IMR-90 (cell line): ENCODE results near the gene XKR3. TPM values are rescaled to one million over a fixed set of nuclear protein-coding genes. Genes with fewer than 3 reads are reported as not detected.

ENCODE experiments used
- ATAC-seq: fragments of 200-7000 bp; cut with Tn5 transposase; 2 replicates; pipeline ENCODE4 v1.9.1; 2020; ENCODE audit warnings: low read depth, mild to moderate bottlenecking, moderate library complexity
- BruUV-seq: library from RNA; stranded (reverse); fragments of 400-500 nt; replicated peaks from 2 replicates; lab custom pipeline; 2021; lab: Mats Ljungman, UMichigan
- CTCF ChIA-PET: fragments of 300-600 bp; formaldehyde crosslinking; extraction: SDS; loops from one replicate; lab custom pipeline; 2021; ENCODE audit warnings: antibody characterized with exemption; lab: Yijun Ruan, JAX
- POLR2A ChIA-PET: fragments of 300-600 bp; sonication (Branson Sonifier 250); formaldehyde crosslinking; loops from one replicate; lab custom pipeline; 2022; ENCODE audit warnings: antibody characterized with exemption; ENCODE audit not compliant: unreplicated experiment; lab: Charles Lee
- DNase-seq: peaks from one replicate; pipeline ENCODE4 v3.0.0; 2013
- H2AFZ ChIP-seq: replicated peaks from 2 replicates; pipeline ENCODE3; 2013; ENCODE audit warnings: low read length, mild to moderate bottlenecking; ENCODE audit not compliant: poor library complexity
- H2AK5ac ChIP-seq: 2 replicates; pipeline ENCODE4 v1.6.1; 2013; ENCODE audit warnings: low read depth, low read length, inconsistent platforms
- H2AK9ac ChIP-seq: replicated peaks from 2 replicates; pipeline ENCODE3; 2013; ENCODE audit warnings: mild to moderate bottlenecking, low read depth, low read length, moderate library complexity; ENCODE audit not compliant: poor library complexity
- H2BK120ac ChIP-seq: 2 replicates; pipeline ENCODE4 v1.6.1; 2013; ENCODE audit warnings: low read depth, low read length, inconsistent platforms
- H2BK15ac ChIP-seq: 3 replicates; pipeline ENCODE4 v1.6.1; 2013; ENCODE audit warnings: low read depth, low read length, inconsistent platforms
- H2BK20ac ChIP-seq: 2 replicates; pipeline ENCODE4 v1.6.1; 2013; ENCODE audit warnings: low read depth, mild to moderate bottlenecking, inconsistent platforms, low read length, moderate library complexity
- H2BK5ac ChIP-seq: 2 replicates; pipeline ENCODE4 v1.6.1; 2013; ENCODE audit warnings: mild to moderate bottlenecking, low read depth, low read length, inconsistent platforms; ENCODE audit not compliant: poor library complexity, severe bottlenecking
- H3K14ac ChIP-seq: replicated peaks from 2 replicates; pipeline ENCODE4 v1.6.1; 2013; ENCODE audit warnings: low read depth, low read length, inconsistent platforms
- H3K18ac ChIP-seq: 2 replicates; pipeline ENCODE4 v1.6.1; 2013; ENCODE audit warnings: low read depth, low read length, control low read depth
- H3K23ac ChIP-seq: 2 replicates; pipeline ENCODE4 v1.6.1; 2013; ENCODE audit warnings: low read depth, low read length, inconsistent platforms
- H3K27ac ChIP-seq: 2 replicates; pipeline ENCODE4 v1.5.1; 2013; ENCODE audit warnings: mild to moderate bottlenecking, control low read depth, low read length; ENCODE audit not compliant: insufficient read depth
- H3K27me3 ChIP-seq: 2 replicates; pipeline ENCODE4 v1.6.1; 2013; ENCODE audit warnings: low read length; ENCODE audit not compliant: control insufficient read depth, insufficient read depth
- H3K36me3 ChIP-seq: 2 replicates; pipeline ENCODE4 v1.6.1; 2013; ENCODE audit warnings: low read length, mixed read lengths; ENCODE audit not compliant: control insufficient read depth, insufficient read depth
- H3K4ac ChIP-seq: 2 replicates; pipeline ENCODE4 v1.6.1; 2013; ENCODE audit warnings: low read depth, low read length, inconsistent platforms
- H3K4me1 ChIP-seq: 2 replicates; pipeline ENCODE4 v1.6.1; 2013; ENCODE audit warnings: low read length, mixed read lengths; ENCODE audit not compliant: control insufficient read depth, insufficient read depth
- H3K4me2 ChIP-seq: 2 replicates; pipeline ENCODE4 v1.6.1; 2013; ENCODE audit warnings: low read depth, mild to moderate bottlenecking, control low read depth, low read length, moderate library complexity
- H3K4me3 ChIP-seq: 2 replicates; pipeline ENCODE4 v1.5.1; 2013; ENCODE audit warnings: low read depth, mild to moderate bottlenecking, control low read depth, low read length, moderate library complexity; ENCODE audit not compliant: insufficient read depth
- H3K56ac ChIP-seq: 2 replicates; pipeline ENCODE4 v1.6.1; 2013; ENCODE audit warnings: low read length, inconsistent platforms; ENCODE audit not compliant: insufficient read depth; ENCODE audit errors: extremely low read depth
- H3K79me1 ChIP-seq, 2 experiments: 2 replicates each; pipeline ENCODE4 v1.6.1; 2013; ENCODE audit warnings: low read length in 2 of 2, inconsistent platforms in 1 of 2, low read depth in 1 of 2
- H3K9ac ChIP-seq: 2 replicates; pipeline ENCODE4 v1.6.1; 2013; ENCODE audit warnings: low read depth, low read length, control low read depth
- H3K9me1 ChIP-seq: 2 replicates; pipeline ENCODE4 v1.6.1; 2013; ENCODE audit warnings: low read length, inconsistent platforms; ENCODE audit not compliant: insufficient read depth
- H3K9me3 ChIP-seq: 2 replicates; pipeline ENCODE4 v1.6.1; 2013; ENCODE audit warnings: low read length; ENCODE audit not compliant: control insufficient read depth, insufficient read depth
- H4K20me1 ChIP-seq: 2 replicates; pipeline ENCODE4 v1.6.1; 2013; ENCODE audit warnings: low read length, inconsistent platforms; ENCODE audit not compliant: insufficient read depth
- H4K5ac ChIP-seq: 2 replicates; pipeline ENCODE4 v1.6.1; 2013; ENCODE audit warnings: mild to moderate bottlenecking, low read depth, low read length, control low read depth
- H4K8ac ChIP-seq, 2 experiments: 2 replicates each; pipeline ENCODE4 v1.6.1; 2013; ENCODE audit warnings: low read depth in 2 of 2, low read length in 2 of 2, control low read depth in 1 of 2, inconsistent platforms in 1 of 2
- H4K91ac ChIP-seq: 2 replicates; pipeline ENCODE4 v1.6.1; 2013; ENCODE audit warnings: low read depth, low read length, inconsistent platforms; ENCODE audit not compliant: insufficient read depth
- CHD1 ChIP-seq: IDR thresholded peaks from 2 replicates; pipeline ENCODE4 v1.6.1; 2012; ENCODE audit warnings: low read depth, low read length, improper control_type of control experiment
- NFE2L2 ChIP-seq: fragments of 150-350 bp; IDR thresholded peaks from 2 replicates; pipeline ENCODE4 v1.6.1; 2016; ENCODE audit warnings: low read depth, mild to moderate bottlenecking, low read length
- RFX5 ChIP-seq: IDR thresholded peaks from 2 replicates; pipeline ENCODE4 v1.8.0; 2012; ENCODE audit warnings: low read depth, mild to moderate bottlenecking, low read length, moderate library complexity
- WGBS, 2 experiments: methylation state at CpG; one replicate each; pipeline versions ENCODE4 v1.1.5 to v1.1.7; 2013; ENCODE audit warnings: missing lambda C conversion rate in 2 of 2; ENCODE audit not compliant: insufficient read length in 1 of 2; ENCODE audit errors: extremely low coverage in 2 of 2; 5-methylcytosine and 5-hydroxymethylcytosine counted together
- dilution Hi-C: fragments of 300-500 bp; cut with HindIII; formaldehyde crosslinking; loops from one replicate; pipeline ENCODE4 v1.14.3; 2018; ENCODE audit warnings: low sequenced_read_pairs; ENCODE audit not compliant: unreplicated experiment
- in situ Hi-C: fragments of 300-500 bp; cut with MboI; formaldehyde crosslinking; loops from 3 replicates; pipeline ENCODE4 v1.14.3; 2019; ENCODE audit warnings: low sequenced_read_pairs, inconsistent platforms, mixed read lengths
- intact Hi-C: fragments of 100-400 bp; cut with micrococcal nuclease; formaldehyde crosslinking; loops from 2 replicates; pipeline ENCODE4 v1.10.0; 2022
- polyA plus RNA-seq, 3 experiments: library from polyadenylated mRNA; depleted of rRNA; stranded (reverse); fragments of >200 nt; gene quantifications; 2 replicates each; pipeline ENCODE4 v1.2.3, GENCODE V29; 2012; ENCODE audit warnings: low replicate concordance in 1 of 3
- total RNA-seq: library from RNA; depleted of rRNA; stranded (reverse); fragments of >200 nt; gene quantifications from 2 replicates; pipeline ENCODE4 v1.2.3, GENCODE V29; 2012
- TF ChIP-seq, protein P1 (sequence below): fragments of 150-350 bp; IDR thresholded peaks from 2 replicates; pipeline ENCODE4 v1.6.1; 2016; ENCODE audit warnings: low read depth, mild to moderate bottlenecking, low read length, moderate library complexity, borderline replicate concordance

Gene XKR3
- total and polyA plus RNA-seq, 2 of the 4 experiments (the other 2 are of a cell fraction): not detected

- H3K4me3 ChIP-seq: no peak overlapping the region
- ChIA-PET CTCF (no interaction called here), POLR2A (no interaction called here)
- peaks cover 5% of the 10 kb centered on the region for H3K9me3 ChIP-seq
- TF ChIP-seq, protein P1, sequence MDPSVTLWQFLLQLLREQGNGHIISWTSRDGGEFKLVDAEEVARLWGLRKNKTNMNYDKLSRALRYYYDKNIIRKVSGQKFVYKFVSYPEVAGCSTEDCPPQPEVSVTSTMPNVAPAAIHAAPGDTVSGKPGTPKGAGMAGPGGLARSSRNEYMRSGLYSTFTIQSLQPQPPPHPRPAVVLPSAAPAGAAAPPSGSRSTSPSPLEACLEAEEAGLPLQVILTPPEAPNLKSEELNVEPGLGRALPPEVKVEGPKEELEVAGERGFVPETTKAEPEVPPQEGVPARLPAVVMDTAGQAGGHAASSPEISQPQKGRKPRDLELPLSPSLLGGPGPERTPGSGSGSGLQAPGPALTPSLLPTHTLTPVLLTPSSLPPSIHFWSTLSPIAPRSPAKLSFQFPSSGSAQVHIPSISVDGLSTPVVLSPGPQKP: no peak
- TF ChIP-seq CHD1: no peak
- TF ChIP-seq RFX5: no peak
- TF ChIP-seq NFE2L2: no peak
- no peak overlapping the region for H2AFZ ChIP-seq
- no peak overlapping the region for H2BK20ac ChIP-seq
- H4K8ac ChIP-seq: no peak overlapping the region
- H4K20me1 ChIP-seq: no peaks in the 10 kb centered on the region
- no TSS peak for BruUV-seq
- H2AK5ac ChIP-seq: no peak overlapping the region
- H3K9ac ChIP-seq: no peak overlapping the region
- H3K4me1 ChIP-seq: no peaks in the 10 kb centered on the region
- H3K27me3 ChIP-seq: no peaks in the 10 kb centered on the region
- H2AK9ac ChIP-seq: no peak overlapping the region
- H3K79me1 ChIP-seq: no peaks in the 10 kb centered on the region
- H3K56ac ChIP-seq: no peak overlapping the region
- no peak overlapping the region for H4K5ac ChIP-seq
- H3K4ac ChIP-seq: no peak overlapping the region
- no peak for ATAC-seq
- H3K18ac ChIP-seq: no peak overlapping the region
- no peak overlapping the region for H2BK15ac ChIP-seq
- H3K27ac ChIP-seq: no peak overlapping the region
- dilution Hi-C loops (no loop called here), in situ Hi-C loops (no loop called here), intact Hi-C loops (no loop called here)
- no peak overlapping the region for H4K91ac ChIP-seq
- no CpG with 5 or more reads among the region's 5 CpGs for WGBS, 2 experiments
- no peak overlapping the region for H2BK120ac ChIP-seq
- H3K9me1 ChIP-seq: no peaks in the 10 kb centered on the region
- H3K36me3 ChIP-seq: no peaks in the 10 kb centered on the region
- H3K23ac ChIP-seq: no peak overlapping the region
- H3K4me2 ChIP-seq: no peak overlapping the region
- H3K14ac ChIP-seq: no peak overlapping the region
- H2BK5ac ChIP-seq: no peak overlapping the region
- DNase-seq: no peak
Observed at GRCh38 chr22:16806401-16806800, 18.8 kb downstream of the XKR3 start.
